Measurements from ENCODE around the gene ANO2.

The ANO2 gene

DNA sequence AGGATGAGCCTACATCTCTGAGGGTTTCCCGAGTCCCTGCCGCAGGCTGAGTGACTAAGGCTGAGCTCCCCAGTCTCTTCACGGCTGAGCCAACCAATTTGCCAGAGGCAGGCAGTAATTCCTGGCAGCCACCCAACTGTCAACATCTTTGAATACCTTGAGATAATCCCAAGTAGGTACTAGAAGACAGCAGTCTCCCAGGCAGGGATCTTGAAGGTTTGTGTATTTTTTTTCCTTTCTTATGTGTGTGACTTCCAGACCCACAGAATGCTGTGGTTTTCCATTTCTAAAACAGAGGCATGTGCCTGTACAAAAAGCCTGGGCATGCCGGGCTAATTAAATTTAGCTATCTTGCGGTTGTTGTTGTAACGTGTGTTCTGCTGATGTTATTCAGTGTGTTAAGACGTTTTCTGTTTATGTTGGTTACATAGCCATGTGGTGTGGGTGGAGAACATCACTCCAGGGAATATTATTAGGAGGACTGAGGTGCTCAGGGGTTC, 155.5 kb downstream of the ANO2 start:
- H3K27ac ChIP-seq: no peak overlapping the region
- DNase-seq (ENCODE audit: low read depth, low spot score): peak; percentile 20

DNA sequence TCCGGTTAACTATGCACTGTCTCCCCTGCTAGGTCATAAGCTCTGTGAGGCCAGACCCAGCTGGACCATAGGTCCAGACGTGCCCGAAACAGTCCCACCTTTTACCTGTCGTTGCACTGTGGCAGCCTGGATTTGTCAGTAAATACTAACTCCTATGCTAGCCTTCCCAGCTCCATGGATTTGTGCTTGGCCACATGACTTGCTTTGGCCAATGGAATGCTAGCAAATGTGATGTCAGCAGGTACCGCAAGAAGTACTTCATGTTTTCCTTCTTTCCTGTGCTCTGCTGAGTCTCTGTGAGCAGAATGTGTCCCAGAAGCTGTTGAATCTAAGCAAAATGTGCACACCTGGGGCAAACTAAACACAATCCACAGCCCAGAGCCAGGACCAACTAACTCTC, 157.2 kb downstream of the ANO2 start:
- no peak overlapping the region for H3K27ac ChIP-seq
- no peak for DNase-seq (ENCODE audit: low read depth, low spot score)

DNA sequence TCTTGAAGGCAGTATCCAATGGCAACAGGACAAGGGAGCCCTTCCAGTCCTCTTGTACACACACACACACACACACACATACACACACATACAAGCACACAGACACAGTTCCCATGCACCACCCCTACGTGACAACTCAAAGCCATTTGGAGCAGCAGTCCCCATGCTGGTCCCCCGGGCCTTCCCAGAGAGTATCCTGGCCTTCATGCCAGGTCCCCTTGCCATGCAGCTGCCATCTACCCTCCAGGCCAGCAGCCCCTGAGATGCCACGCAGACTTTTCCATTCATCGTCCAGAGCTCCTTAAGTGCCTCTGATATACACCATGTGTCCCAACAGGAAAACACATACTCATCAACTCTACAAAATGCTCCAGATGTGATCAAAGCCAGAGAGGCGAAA, 159.5 kb downstream of the ANO2 start:
- DNase-seq (ENCODE audit: low read depth, low spot score): no peak
- H3K27ac ChIP-seq: no peak overlapping the region

DNA sequence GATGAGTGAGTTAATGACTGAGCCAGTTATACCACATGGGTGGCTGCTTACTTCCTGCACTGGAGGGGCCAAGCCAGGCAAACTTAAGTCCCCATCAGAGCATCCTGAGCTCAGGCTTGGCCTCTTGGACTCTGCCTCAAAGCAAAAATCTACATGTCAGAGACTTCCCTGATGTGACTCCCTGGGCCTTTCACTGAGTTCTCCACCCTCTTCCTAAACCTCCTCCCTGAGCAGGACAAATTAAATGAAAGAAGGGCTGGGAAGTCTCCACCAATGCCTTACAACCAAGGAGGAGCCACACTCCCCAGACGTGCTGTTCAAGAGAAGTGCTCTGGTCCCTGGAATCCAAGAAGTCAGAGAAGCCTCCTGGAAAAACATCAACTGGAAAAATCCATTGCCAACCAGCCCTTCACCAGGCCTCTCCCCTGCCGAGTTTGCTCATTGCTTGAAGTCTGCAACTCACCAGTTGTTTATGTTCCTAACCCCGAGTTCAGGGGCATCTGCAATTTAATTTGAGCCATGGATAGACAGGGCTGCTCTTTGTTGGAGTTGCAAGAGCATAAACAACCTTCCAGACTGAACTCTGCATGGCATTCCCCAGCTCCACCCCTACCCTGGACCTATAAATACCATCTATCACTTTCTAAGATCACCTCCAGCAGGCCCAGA, 160.5 kb downstream of the ANO2 start:
- no peak overlapping the region for H3K27ac ChIP-seq
- DNase-seq (ENCODE audit: low read depth, low spot score): no peak

DNA sequence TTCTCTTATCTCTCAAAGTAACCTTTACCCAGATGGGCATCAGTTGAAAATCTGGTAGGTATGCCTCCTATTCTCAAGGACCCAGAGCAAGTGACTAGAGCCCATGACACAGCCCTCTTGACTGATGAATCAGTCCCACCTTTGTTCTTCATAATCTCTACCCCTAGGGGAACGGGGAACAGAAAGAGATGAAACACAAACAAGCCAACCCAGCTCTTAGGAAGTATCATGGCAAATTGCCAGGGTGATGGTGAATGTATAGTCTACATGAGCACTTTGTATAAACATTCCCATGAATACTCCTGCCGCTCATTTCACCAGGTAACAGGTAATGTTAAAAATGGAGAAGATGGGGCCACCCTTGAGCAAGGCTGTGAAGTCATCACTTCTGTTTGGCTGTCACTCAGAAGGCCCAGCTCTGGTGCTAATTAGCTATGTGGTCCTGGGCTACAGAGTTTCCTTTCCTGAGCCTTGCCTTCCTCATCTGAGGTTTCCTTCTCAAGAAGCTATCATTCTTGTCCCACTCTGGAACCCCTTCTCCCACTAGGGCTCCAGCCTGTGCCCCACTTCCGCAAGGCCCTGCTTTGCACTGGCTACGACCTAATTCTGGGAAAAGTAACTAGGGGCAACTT, 161.7 kb downstream of the ANO2 start:
- no peak for DNase-seq (ENCODE audit: low read depth, low spot score)
- H3K27ac ChIP-seq: no peak overlapping the region

DNA sequence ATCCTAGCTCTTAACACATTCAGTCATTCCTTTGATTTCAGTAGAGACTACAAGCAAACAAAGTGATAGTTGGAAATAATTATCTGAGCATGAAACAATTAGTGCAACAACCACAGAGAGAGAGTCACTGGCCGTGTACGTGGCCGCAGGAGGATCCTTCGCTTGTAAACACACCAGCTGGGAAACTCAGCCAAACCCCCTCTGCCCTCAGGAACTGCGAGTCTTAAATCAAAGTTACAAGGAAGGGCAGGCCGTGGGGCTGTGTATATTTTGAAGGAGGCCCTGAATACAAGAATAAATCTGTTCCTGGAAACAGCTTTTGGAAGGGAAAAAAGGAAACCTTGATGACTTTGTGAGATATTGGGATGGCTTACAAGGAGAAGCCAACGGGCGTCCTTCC, 164.5 kb downstream of the ANO2 start:
- DNase-seq (ENCODE audit: low read depth, low spot score): no peak
- H3K27ac ChIP-seq: no peak overlapping the region

DNA sequence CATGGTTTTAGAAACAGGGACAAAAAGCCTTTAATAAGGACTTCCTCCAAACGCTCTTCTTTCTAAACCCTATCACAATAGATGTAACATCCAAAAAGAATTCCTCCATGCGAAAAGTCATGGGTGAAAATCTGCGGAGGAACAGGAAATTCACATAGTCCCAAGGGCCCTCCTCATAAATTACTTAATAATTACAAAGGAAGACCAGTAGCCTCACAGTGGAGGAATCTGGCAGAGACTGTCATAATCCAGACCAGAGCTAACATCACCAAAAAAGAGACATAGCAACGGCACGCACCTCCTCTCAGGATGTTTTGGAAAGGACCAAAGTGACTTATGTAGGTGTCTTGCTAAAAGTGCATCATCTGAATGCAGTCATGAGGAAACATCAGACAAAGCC, 165.7 kb downstream of the ANO2 start:
- DNase-seq (ENCODE audit: low read depth, low spot score): no peak

DNA sequence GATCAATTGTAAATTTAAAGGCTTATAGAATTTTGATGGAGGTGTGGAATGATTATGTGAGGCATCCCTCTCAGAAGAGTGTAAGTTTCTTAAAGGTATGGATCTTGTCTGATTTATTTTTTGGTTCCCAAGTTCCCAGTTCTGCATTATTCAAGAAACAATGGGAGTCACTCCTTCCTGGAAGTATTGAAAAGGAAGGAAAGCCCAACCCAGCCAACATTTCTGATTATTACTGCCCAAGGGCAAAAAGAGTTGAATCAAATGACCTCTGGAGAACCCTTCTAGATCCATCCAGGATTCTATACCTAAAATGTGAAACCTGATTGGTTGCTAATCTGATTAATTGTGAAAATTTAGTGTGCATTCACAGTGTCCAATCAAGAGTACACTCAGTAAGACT, 166.2 kb downstream of the ANO2 start:
- DNase-seq (ENCODE audit: low read depth, low spot score): no peak
- H3K27ac ChIP-seq: no peak overlapping the region

More for the DNA sequence above, 165.7 kb downstream of the ANO2 start:
- H3K27ac ChIP-seq: no peak overlapping the region

DNA sequence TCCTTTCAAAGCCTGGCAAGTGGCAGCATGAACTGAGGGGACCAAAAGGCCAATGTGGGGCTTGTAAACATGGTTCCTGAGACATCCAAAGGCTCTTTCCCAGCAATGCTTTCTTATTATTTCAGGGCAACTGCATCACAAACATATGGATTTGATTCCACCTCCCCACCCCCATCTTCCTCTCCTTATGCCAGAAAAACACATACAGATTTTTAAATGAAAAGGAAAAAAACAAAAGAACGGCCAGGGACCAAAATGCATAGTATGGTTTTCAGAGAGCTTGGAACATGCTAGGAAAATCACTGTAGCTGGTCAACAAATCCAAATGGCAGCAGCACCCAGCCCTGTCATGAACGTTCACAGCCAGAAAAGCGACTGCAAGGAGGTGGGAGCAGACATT, 167.6 kb downstream of the ANO2 start:
- H3K27ac ChIP-seq: no peak overlapping the region
- DNase-seq (ENCODE audit: low read depth, low spot score): no peak

DNA sequence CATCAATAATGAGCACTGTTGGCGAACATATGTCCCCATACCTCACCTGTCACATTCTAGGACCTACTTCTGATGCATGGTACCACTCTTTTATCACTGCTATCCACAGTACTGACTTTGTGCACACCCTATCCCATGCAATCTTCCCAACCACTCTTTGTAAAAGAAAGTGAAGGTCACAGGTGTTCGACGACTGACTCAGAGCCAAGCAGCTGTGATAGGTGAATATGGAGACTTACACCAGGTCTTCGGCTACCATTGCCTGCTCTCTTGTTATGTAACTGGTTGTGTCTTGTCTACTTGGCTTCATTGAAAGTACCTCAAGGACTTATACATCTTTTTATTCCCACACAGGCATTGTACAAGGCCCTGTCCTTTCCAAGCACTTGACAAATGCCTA, 169.0 kb downstream of the ANO2 start:
- no peak overlapping the region for H3K27ac ChIP-seq
- DNase-seq (ENCODE audit: low read depth, low spot score): no peak

DNA sequence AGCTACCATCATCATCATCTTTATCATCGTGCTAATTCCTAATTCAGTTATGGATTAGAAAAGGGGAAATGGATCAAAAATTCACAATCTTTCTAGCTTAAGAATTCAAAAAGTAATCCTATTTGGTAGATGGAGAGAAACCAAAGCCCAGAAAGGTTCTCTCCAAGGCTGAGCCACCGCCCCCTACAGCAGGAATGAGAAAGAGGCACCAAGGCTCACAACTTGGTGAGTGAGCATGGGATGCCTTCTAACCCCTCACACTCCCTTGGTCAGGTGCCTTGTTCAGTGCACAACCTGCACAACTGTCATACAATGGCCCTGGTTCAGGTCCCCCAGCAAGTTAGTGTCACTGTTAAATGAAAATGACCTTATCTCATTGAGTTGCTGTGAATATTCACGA, 171.5 kb downstream of the ANO2 start:
- DNase-seq (ENCODE audit: low read depth, low spot score): no peak
- no peak overlapping the region for H3K27ac ChIP-seq

DNA sequence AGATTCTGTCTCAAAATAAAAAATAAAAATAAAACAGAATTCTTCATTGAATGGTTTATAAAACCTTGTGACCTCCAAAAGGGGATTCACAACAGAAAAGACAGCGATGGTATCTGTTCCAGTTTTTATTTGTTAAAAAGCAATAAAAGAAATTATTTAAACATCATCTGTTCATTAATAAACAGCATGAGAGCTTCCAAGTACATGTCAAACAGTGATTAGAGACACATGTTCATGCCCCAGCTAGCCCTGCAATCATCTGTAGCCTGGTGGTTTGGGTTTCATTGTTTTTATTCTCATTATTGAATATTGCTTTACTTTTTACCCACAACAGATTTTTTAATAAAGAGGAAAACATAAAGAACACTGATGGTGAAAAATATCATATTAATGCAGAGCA, 173.3 kb downstream of the ANO2 start:
- no peak overlapping the region for H3K27ac ChIP-seq

DNA sequence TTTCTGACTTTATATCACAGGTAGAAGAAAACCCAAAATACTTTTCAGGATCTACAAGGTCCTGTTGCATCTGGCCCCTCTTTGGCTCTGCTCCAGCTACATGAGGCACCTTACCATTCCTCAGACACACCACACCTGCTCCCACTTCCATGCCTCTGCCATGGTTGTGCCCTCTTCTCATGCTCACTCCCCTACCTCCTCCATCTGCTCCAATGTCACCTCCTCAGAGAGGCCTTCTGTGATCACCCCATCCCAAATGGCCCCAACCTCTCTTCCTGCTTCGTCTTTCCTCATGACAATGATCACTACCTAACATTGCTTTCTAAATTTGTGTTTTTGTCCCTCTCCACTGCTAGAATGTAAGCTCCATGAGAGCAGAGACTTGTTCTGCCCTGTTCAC, 174.3 kb downstream of the ANO2 start:
- no peak for DNase-seq (ENCODE audit: low read depth, low spot score)
- H3K27ac ChIP-seq: no peak overlapping the region

More for the DNA sequence above, 173.3 kb downstream of the ANO2 start:
- DNase-seq (ENCODE audit: low read depth, low spot score): no peak

DNA sequence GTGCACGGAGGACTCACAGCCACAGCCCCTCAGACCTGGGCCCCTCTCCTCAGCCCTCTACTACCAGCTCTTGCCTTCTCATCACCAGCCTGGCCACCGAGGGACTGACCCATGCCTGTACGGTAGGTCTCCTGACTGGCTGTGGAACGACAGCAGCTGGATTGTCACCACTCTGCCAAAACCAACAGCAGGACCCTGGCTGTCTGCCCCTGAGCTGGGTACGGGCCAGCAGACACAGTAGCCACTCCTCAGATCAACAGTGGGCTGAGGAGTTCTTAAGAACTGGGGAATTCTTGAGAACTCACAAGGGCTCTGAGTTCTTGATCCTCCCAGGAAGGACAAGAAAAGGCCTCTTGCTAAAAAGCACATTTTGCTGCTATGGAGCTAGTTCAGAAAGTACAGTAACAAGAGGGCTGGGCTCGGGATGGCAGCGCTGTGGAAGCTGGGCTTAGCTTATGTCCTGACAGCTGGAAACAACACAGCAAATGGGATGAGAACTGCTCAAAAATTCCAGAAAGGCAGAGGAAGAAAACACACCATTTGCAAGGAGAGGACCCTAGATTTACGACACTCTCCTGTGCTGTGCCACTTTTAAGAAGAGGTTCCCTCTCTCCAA, 176.4 kb downstream of the ANO2 start:
- DNase-seq (ENCODE audit: low read depth, low spot score): no peak
- H3K27ac ChIP-seq: no peak overlapping the region

DNA sequence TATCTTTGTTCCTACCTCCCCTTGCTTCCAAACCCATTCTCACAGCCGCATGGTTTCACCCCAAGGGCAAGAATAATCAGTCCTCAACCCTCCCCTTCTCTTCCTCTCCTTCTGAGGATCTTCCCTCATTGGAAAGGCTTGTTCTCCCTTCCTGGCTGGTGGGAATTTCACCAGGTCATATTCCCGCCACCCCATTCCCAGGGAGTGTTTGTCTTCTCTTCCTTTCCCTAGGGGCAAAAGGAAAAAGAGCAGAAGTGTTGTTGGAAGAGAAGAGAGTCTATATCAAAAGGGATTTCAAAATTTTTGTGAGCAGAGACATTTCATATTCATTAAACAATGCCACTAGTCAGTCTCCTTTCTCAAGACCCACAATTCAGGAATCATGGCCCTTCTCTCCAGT, 176.9 kb downstream of the ANO2 start:
- no peak overlapping the region for H3K27ac ChIP-seq
- no peak for DNase-seq (ENCODE audit: low read depth, low spot score)

DNA sequence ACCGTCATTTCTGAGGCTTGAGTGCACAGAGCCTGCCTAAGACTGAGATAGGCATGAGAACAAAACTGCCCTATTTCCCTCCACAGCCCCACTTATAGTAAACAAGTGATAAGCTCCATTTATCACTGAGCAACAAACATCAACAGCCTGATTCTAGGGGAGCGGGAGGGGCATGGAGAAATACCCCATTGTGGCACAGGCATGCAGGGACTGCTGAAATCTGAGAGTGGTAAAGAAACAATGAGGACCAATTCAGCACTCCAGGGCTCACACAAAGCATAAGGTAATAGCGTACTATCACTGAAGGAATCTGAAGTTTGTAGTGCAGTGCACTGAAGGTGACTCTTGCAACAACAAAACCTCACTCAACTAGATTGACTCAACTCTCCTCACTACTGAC, 186.7 kb downstream of the ANO2 start:
- no peak overlapping the region for H3K27ac ChIP-seq
- no peak for DNase-seq (ENCODE audit: low read depth, low spot score)

DNA sequence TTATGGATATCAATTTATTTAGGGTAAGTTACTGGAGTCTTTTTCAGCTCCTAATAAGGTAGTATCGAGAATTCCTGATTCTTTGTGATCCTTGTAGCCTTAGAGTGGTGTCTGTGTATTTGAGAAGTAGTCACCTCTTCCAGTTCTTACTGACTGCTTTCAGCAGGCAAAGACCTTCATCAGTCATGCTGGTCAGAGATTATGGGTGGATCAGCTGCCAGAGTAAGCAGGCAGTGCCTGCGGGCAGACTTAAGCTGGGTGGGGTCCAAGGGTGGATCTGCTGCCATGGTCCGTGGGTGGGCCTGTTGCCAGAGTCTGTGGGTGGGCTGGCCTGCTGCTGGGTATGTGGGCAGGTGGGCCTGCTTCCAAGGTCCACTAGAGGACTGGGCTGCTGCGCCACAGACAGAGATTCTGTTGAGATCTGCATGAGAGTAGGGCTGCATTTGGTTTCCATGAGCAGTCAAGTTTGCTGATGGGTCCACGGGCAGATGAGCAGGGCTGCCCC, 188.7 kb downstream of the ANO2 start:
- no peak overlapping the region for H3K27ac ChIP-seq
- DNase-seq (ENCODE audit: low read depth, low spot score): no peak

DNA sequence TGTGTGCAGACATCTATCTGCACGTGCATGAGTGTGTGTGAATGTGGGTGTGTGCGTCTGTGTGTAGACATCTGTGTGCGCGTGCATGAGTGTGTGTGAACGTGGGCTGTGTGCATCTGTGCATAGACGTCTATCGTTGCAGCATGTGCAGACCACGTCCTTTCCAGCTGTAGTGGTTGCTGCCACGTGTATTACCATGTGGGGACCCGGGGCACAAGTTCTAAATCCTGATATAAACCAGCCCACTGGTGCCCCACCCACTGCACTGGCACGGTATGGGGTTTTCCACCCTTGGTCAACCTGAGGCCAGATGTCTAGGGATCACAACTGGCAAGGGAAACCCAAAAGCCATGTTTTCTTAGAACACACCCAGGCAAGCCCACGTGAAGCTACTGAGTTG, 197.0 kb downstream of the ANO2 start:
- no peak for DNase-seq (ENCODE audit: low read depth, low spot score)
- no peak overlapping the region for H3K27ac ChIP-seq

DNA sequence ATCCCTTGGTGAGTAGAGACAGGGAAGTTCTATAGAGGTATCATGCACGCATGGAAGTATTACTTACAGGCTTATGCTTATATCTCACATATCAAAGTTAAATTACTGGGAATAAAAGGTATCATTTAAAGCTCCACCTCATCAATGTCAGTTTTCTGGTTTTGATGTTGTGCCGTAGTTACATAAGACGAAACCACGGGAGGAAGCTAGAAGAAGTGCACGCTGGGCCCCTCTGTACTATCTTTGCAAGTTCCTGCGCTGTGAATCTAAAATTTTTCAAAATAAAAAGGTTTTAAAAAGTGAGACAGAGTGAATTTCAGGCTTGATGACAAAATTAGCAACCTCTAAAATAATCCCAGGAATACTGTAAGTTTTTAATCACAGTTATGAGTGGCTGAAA, 198.1 kb downstream of the ANO2 start:
- DNase-seq (ENCODE audit: low read depth, low spot score): no peak
- H3K27ac ChIP-seq: no peak overlapping the region

DNA sequence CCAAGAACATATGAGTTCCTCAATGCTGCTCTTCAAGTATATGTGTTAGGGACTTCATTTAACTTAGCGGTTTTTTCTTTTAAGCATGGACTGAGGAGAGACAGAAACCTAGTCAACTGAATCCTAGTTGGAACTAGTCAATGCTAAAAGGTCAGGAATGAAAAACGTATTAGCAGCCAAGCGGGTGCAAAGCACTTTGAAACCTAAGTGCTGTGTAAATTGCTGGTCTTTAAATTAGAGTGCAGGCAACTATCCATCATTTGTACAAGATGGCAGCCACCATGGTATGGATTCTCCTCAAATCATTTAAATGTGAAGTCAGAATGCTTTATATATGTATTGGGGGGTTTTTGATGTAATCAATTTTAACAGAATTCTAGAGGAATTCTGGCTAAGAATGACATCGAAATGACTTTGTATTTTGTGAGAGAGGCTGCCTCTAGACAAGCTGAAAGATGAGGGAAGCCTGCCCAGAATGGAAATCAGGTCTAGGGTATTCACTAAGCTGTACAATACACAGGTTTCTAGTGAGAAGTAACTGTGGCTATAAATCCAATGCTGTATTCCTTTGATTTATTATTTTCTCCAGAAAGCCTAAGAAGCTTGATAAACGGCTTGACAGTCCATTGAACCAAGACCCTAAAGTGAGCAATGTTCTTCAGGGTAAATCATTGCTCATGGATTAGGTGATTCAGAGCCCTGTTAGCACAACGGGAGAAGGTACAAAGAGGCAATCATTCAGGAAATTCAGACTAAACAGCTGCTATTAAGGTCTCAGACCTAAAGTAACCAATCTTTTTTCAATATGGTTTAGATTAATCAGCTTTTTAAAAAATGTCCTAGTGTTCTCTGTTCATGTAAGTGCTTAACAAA, 198.8 kb downstream of the ANO2 start:
- no peak overlapping the region for H3K27ac ChIP-seq
- no peak for DNase-seq (ENCODE audit: low read depth, low spot score)

All from epithelial cell of prostate (primary cell).